ENCODE data around the gene ELAVL1. TPM values are rescaled to one million over a fixed set of nuclear protein-coding genes. Genes with fewer than 3 reads are reported as not detected.

Gene ELAVL1
- total RNA-seq, 2 experiments from 2014 or later: 65.4 to 168 TPM

- Histone ChIP-seq H3K4me1 (ENCODE audit: insufficient read depth, low read length, poor library complexity, severe bottlenecking) (peaks cover 22% of the 10 kb centered on the region), H3K9me3 (ENCODE audit: low read length) (no peaks in the 10 kb centered on the region), H3K4me2 (ENCODE audit: low read length) (no peak overlapping the region), H3K79me2 (ENCODE audit: insufficient read depth, low read depth, low read length) (peaks cover 82% of the 10 kb centered on the region), H3K27ac (ENCODE audit: low read depth, low read length, poor library complexity, severe bottlenecking) (no peak overlapping the region), H2AFZ (ENCODE audit: low read length) (no peak overlapping the region), H4K20me1 (ENCODE audit: insufficient read depth, low read length) (peaks cover 39% of the 10 kb centered on the region), H3K36me3 (ENCODE audit: insufficient read depth, low read length) (peaks cover 67% of the 10 kb centered on the region), H3K9me2 (ENCODE audit: insufficient read depth, low read length) (no peaks in the 10 kb centered on the region), H3K4me3 (ENCODE audit: low read depth, low read length, poor library complexity, severe bottlenecking) (no peak overlapping the region)
- no peak for DNase-seq (ENCODE audit: low spot score)
- TF ChIP-seq CTCF (conservative IDR thresholded peaks at IDR 0.05; ENCODE audit: low read length): no peak
- no peak for TF ChIP-seq EZH2phosphoT487 (IDR thresholded peaks at IDR 0.05; ENCODE audit: borderline replicate concordance, low read depth, low read length)
- intact Hi-C loops (cut with micrococcal nuclease; ENCODE audit: unreplicated experiment): no loop called here
- ChIA-PET CTCF (ENCODE audit: unreplicated experiment) (interaction anchor here (0.5 to 0.8 kb wide), 2 partner anchors 23 to 169 kb away, joined by 4 read pairs; no protein-coding TSS in a partner anchor), POLR2A (interaction anchor here (0.6 kb wide), 1 partner anchor 256 kb away, joined by 3 read pairs; no protein-coding TSS in a partner anchor)
- BruUV-seq (replicated peaks): no TSS peak
Observed at GRCh38 chr19:7994928-7995809, 10.3 kb downstream of the ELAVL1 start.

GRCh38 chr19:7994114-7994513 is 11.3 kb downstream of the ELAVL1 start:
- peaks cover 39% of the 10 kb centered on the region for H4K20me1 ChIP-seq (ENCODE audit: insufficient read depth, low read length)
- BruUV-seq (replicated peaks): no TSS peak
- H3K79me2 ChIP-seq (ENCODE audit: insufficient read depth, low read depth, low read length): peaks cover 72% of the 10 kb centered on the region
- peaks cover 22% of the 10 kb centered on the region for H3K4me1 ChIP-seq (ENCODE audit: insufficient read depth, low read length, poor library complexity, severe bottlenecking)
- intact Hi-C loops (cut with micrococcal nuclease; ENCODE audit: unreplicated experiment): no loop called here
- CTCF ChIA-PET (ENCODE audit: unreplicated experiment): no interaction called here
- H3K4me3 ChIP-seq (ENCODE audit: low read depth, low read length, poor library complexity, severe bottlenecking): no peak overlapping the region
- TF ChIP-seq CTCF (conservative IDR thresholded peaks at IDR 0.05; ENCODE audit: low read length) (peak; percentile 63), EZH2phosphoT487 (IDR thresholded peaks at IDR 0.05; ENCODE audit: borderline replicate concordance, low read depth, low read length) (no peak)
- H3K9me2 ChIP-seq (ENCODE audit: insufficient read depth, low read length): no peaks in the 10 kb centered on the region
- H3K4me2 ChIP-seq (ENCODE audit: low read length): no peak overlapping the region
- peak; percentile 27 for DNase-seq (ENCODE audit: low spot score)
- H2AFZ ChIP-seq (ENCODE audit: low read length): no peak overlapping the region
- POLR2A ChIA-PET: no interaction called here
- H3K36me3 ChIP-seq (ENCODE audit: insufficient read depth, low read length): peaks cover 67% of the 10 kb centered on the region
- H3K9me3 ChIP-seq (ENCODE audit: low read length): no peaks in the 10 kb centered on the region
- H3K27ac ChIP-seq (ENCODE audit: low read depth, low read length, poor library complexity, severe bottlenecking): no peak overlapping the region

GRCh38 chr19:7993560-7993959 is 11.9 kb downstream of the ELAVL1 start:
- Histone ChIP-seq H3K79me2 (ENCODE audit: insufficient read depth, low read depth, low read length) (peaks cover 66% of the 10 kb centered on the region), H2AFZ (ENCODE audit: low read length) (no peak overlapping the region), H3K9me2 (ENCODE audit: insufficient read depth, low read length) (no peaks in the 10 kb centered on the region), H3K4me2 (ENCODE audit: low read length) (no peak overlapping the region), H3K27ac (ENCODE audit: low read depth, low read length, poor library complexity, severe bottlenecking) (no peak overlapping the region), H3K9me3 (ENCODE audit: low read length) (no peaks in the 10 kb centered on the region), H3K4me3 (ENCODE audit: low read depth, low read length, poor library complexity, severe bottlenecking) (no peak overlapping the region), H4K20me1 (ENCODE audit: insufficient read depth, low read length) (peaks cover 39% of the 10 kb centered on the region), H3K36me3 (ENCODE audit: insufficient read depth, low read length) (peaks cover 67% of the 10 kb centered on the region), H3K4me1 (ENCODE audit: insufficient read depth, low read length, poor library complexity, severe bottlenecking) (peaks cover 22% of the 10 kb centered on the region)
- DNase-seq (ENCODE audit: low spot score): no peak
- no TSS peak for BruUV-seq (replicated peaks)
- no peak for TF ChIP-seq EZH2phosphoT487 (IDR thresholded peaks at IDR 0.05; ENCODE audit: borderline replicate concordance, low read depth, low read length)
- no peak for TF ChIP-seq CTCF (conservative IDR thresholded peaks at IDR 0.05; ENCODE audit: low read length)
- POLR2A ChIA-PET: no interaction called here
- CTCF ChIA-PET (ENCODE audit: unreplicated experiment): no interaction called here
- intact Hi-C loops (cut with micrococcal nuclease; ENCODE audit: unreplicated experiment): no loop called here
